Putamen (tissue), 1 donor: ENCODE results near the gene SPAG16.
"Not testable (repeated sequence)": the region's sequence is repeated elsewhere in the genome, so short reads cannot be mapped to it uniquely, and the experiment has no call there.

ENCODE experiments used
- DNase-seq: peaks from one replicate; pipeline ENCODE4 v3.0.0-alpha.2; 2016; ENCODE audit warnings: low spot score

Gene SPAG16

GRCh38 chr2:213818436-213818835 is 534.2 kb downstream of the SPAG16 start:
- no peak for DNase-seq

- DNase-seq: no peak
Observed at GRCh38 chr2:213834331-213834730, 550.1 kb downstream of the SPAG16 start.

- no peak for DNase-seq
Observed at GRCh38 chr2:213834746-213835145, 550.5 kb downstream of the SPAG16 start.

GRCh38 chr2:213846856-213847255 is 562.6 kb downstream of the SPAG16 start:
- no peak for DNase-seq

- no peak for DNase-seq
Observed at GRCh38 chr2:213847316-213847715, 563.1 kb downstream of the SPAG16 start.

GRCh38 chr2:213848631-213849030 is 564.4 kb downstream of the SPAG16 start:
- DNase-seq: no peak

DNA sequence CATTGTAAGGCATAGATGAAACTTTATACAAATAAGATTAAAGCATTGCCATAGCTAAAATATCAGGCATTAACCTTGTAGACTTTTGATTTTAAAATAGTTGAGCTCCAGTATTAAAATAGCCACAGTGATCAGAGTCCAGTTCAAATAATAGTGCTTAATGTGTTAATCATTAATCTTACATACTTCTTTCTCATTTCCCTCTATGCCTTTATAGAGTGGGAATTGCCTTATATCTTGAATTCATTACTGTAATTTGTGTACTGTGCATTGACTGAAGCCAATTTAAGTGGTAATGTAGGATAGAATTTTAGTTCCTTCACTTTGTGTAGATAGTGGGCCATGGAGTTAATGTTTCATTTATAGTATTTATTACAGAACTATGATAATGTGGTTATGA is 577.4 kb downstream of the SPAG16 start:
- DNase-seq: no peak

DNA sequence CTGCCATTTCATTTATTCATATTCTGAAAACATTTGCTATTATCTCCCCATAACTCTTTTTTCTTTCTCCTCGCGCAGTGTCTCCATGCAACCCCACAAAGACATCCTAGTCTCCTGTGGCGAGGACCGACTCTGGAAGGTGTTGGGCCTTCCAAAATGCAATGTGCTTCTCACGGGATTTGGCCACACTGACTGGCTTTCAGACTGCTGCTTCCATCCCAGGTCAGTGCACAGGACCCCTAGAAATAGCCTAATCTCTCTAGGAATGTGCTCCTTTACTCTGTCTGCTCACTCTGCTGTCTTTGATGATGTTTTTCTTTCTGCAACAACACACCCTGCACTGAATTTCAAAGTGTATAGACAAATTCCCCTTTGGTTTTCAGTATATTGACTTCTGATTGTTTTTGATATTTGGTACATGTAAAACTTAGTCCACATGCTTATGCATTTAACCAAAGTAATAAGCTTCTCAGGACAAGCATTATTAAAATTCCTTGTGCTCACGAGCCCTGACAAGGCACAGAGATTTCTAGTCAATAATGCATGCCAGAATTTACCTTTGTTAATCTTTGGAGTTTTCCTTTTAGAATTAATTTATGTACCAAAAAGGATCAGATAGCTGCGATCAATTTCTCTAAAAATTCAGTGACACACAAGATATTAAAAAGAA is 578.3 kb downstream of the SPAG16 start:
- DNase-seq: no peak

- DNase-seq: no peak
Observed at GRCh38 chr2:213863541-213863940, 579.3 kb downstream of the SPAG16 start.

DNA sequence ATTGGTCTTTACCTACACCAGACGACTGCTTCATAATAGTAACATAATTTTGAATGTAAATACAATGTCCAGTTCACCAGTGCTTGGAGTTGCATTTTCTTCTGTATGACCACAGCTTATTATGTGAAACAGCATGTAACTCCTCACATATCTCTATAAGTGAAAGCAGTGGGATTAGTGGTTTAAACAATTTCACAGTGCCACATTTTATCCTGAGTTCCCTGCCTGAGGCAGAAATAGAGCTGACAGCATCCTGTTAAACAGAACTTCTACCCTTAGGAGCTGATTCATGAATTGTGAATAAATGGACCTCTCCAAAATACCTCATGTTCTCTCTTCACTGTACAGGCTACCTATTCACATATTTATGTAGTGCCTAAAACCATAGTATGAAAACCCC is 584.3 kb downstream of the SPAG16 start:
- DNase-seq: no peak

DNA sequence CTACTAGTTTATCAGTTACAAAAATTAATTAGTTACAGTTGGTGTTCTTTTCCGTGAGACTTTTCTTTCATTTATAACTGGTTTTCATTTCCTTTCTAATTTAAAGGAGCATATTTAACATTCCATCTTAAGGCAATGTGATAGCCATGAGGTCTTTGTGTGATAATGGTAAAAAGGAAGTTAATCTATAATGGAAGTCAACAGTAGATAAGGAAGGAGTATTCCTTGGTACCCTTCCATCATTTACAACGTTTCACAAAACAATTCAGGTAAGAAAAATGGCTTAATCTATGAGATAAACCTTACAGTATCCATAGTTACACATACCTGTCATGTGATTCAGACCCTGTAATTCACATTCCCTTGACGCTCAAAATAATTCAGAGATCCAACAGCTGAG is 601.2 kb downstream of the SPAG16 start:
- DNase-seq: no peak

- DNase-seq: no peak
Observed at GRCh38 chr2:213914510-213914909, 630.2 kb downstream of the SPAG16 start.

- no peak for DNase-seq
Observed at GRCh38 chr2:213920014-213920413, 635.8 kb downstream of the SPAG16 start.

DNA sequence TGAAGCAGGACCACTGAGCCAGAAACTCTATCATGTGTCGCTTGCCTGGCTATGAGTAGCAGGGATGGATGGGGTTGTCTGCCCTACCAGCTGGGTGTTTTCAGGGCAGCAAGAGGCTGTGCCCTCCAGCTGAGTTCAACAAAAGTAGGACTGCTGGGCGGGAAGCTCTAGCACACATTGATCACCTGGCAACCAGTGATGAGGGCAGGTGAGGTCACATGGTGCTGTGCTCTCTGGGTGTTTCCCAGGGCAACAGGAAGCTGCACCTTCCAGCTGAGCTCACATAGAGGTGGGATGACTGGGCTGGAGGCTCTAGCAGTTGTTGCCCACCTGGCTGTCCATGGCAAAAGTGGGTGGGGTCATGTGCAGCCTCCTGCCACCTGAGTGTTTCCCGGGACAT is 639.3 kb downstream of the SPAG16 start:
- no peak for DNase-seq

DNA sequence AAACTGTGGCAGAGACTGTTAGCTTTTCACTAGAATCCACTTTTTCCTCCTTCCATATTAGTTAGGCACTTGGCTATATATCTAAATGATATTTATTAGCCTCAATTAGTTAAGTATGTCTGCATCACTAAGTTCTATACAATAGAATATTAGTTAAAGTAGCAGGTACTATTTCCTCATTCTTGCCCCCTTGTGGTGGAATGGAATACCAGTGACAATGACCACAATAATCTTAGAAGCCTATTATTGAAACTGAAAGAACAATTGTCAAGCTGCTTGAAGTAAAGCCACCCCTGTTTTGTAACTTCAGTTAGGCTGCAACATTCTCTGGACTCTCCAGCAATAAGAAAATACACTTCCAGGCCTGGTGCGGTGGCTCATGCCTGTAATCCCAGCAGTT is 650.3 kb downstream of the SPAG16 start:
- no peak for DNase-seq

DNA sequence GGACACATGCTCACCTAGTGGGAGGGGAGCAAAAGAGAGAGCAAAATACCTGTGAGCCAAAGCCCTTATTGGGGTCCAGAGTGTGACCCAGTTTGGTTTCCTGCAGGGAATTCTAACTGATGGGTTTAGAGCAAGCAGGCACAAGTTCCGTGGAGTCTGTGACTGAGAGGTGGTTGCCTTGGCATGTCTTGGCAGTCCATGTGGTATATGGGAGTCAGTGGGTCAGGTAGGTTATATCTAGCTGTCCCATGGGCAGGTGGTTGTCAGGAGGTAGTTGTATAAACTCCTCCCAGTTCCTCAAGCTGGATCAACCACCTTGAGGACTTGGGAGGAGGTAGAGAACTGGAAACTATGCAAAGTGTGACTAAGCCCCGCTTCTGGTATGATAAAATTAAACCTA is 673.8 kb downstream of the SPAG16 start:
- DNase-seq: no peak

- no peak for DNase-seq
Observed at GRCh38 chr2:213959589-213959988, 675.3 kb downstream of the SPAG16 start.

- DNase-seq: no peak
Observed at GRCh38 chr2:213971536-213971935, 687.3 kb downstream of the SPAG16 start.

DNA sequence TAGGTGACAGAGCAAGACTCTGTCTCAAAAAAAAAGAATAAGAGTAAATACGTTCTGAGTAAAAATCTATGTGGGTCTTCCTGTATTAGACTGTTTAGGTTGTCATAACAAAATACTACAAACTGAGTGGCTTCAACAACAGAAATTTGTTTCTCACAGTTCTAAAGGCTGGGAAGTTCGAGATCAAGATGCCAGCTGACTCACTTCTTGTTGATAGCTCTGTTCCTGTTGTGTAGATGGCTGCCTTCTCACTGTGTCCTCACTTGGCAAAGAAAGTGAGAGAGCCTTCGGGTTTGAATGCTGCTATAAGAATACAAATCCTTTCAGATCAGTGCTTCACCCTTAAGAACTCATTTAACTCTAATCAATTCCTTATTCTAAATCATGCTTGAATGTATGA is 696.6 kb downstream of the SPAG16 start:
- no peak for DNase-seq

- no peak for DNase-seq
Observed at GRCh38 chr2:213989207-213989606, 704.9 kb downstream of the SPAG16 start.

DNA sequence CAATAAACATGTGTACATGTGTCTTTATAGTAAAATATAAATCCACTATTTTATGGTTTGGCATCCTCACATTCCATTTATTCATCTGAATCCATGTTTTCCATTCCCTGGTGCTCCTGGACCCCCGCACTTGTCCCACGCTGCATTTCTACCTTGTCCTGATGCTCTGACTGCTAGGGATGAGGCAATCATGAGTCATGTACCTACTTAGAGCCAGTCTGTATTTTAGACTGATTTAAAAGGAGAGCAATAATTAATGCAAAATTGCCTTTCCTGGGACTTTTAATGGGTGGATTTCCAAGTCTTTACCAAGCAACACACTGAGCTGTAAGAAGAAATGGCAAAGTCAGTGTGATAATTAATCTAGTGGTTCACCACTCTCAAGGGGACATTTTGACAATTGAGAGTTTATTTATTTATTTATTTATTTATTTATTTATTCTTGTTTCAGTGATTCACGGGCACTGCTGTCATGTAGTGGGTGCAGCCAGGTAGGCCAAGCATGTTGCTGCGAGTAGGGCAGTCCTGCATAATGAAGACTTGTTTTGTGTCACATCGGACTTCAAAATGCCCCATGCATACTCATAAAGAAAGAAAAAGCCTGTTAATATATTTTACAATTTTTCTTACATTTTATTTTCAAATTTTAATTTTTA is 707.3 kb downstream of the SPAG16 start:
- no peak for DNase-seq

GRCh38 chr2:213995400-213996105 is 711.3 kb downstream of the SPAG16 start:
- DNase-seq: no peak

DNA sequence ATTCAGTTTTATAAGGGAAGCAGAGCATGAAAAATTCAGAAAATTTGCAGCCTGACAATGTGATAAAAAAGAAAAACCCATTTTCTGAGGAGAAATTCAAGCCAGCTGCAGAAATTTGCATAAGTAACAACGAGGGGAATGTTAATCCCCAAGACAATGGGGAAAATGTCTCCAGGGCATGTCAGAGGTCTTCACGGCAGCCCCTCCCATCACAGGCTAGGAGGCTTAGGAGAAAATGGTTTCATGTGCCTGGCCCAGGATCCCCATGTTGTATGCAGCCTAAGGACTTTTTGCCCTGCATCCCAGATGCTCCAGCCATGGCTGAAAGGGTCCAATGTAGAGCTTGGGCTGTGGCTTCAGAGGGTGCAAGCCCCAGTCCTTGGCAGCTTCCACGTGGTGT is 714.7 kb downstream of the SPAG16 start:
- DNase-seq: not testable (repeated sequence)
